ENCODE measurements around the gene ACYP1.

Gene ACYP1

GRCh38 chr14:75040507-75040906 lies 23.3 kb downstream of the ACYP1 start:
- no peak for DNase-seq

GRCh38 chr14:75032939-75033338 lies 30.9 kb downstream of the ACYP1 start:
- DNase-seq, result no peak

GRCh38 chr14:75030147-75030546 lies 33.7 kb downstream of the ACYP1 start:
- no peak for DNase-seq

DNA sequence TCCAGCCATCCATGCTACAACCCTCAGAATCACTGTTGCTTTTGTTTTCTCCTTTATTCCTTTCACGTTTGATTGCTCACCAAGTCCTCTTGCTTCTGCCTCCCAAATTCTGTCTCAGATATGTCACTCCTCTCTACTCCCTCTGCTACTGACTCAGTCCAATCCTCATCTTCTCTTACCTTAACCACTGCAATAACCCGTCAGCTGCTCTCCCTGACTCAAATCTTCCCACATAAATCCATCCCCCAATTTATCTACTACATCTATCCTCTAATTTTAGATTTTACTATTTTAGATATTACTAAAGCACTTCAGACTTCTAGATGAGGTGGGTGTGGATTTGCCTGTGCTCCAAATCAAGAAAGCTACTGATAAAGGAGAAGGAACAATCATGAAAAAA lies 37.9 kb downstream of the ACYP1 start:
- no peak for DNase-seq

DNA sequence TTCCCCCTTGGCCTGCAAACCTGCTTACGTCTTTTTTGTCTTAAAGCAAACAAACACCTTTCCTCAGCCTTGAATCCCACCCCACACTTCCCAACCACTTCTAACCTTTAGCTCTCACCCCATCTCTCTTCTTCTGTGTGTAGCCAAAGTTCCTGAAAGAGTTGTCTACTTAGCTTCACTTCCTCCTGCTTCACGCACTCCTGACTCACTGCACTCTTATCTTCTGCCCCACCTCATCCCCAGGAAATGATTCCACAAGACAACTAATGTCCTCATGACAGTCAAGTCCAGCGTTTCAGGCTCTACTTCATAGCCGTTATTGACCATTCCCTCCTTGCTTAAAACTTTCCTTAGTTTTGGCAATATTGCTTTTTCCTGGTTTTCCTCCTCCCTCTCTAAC lies 38.7 kb downstream of the ACYP1 start:
- DNase-seq, result no peak

- no peak for DNase-seq
These were observed 40.7 kb downstream of the ACYP1 start for GRCh38 chr14:75023108-75023507.

- DNase-seq, result peak; percentile 56
These were observed 41.2 kb downstream of the ACYP1 start for GRCh38 chr14:75022655-75023054.

GRCh38 chr14:75018694-75019093 lies 45.1 kb downstream of the ACYP1 start:
- no peak for DNase-seq

GRCh38 chr14:75016815-75017214 lies 47.0 kb downstream of the ACYP1 start:
- no peak for DNase-seq

DNA sequence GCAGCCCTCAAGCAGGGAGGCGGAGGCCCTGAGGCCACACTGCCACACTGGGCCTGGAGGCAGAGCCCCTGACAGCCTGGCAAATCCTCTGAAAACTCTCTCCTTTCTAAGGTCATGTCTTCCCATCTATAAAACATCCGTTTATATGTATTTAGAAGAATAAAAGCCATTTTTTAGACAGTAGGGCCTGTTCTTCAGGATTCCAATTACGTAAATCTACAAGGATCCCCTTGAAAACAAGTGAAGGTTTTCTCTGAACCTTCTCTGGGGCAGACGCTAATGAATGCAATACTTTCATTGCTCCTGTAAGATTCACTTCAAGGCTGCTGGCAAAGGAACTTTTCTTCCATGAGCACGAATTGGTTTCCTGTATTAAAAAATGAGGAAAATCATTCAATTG lies 48.3 kb downstream of the ACYP1 start:
- no peak for DNase-seq

DNA sequence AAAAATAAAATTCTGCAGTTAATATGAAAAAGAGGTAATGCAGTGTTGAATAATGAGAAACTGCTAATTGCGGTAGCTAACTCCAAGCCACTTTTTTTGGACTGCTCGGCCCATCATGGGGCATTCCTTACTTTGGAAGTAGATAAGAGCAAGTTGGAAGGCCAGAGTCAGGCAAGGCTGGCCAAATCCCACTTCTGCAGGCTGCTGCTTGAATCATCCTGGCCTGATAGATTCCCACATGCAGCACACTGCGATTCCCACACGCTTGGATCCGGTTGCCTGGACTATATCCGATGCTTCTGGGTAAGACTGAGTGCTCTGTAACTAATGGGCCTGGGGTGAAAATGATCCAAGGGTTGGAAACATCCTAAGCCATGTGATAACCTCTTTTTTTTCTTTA lies 50.5 kb downstream of the ACYP1 start:
- DNase-seq, result no peak

DNA sequence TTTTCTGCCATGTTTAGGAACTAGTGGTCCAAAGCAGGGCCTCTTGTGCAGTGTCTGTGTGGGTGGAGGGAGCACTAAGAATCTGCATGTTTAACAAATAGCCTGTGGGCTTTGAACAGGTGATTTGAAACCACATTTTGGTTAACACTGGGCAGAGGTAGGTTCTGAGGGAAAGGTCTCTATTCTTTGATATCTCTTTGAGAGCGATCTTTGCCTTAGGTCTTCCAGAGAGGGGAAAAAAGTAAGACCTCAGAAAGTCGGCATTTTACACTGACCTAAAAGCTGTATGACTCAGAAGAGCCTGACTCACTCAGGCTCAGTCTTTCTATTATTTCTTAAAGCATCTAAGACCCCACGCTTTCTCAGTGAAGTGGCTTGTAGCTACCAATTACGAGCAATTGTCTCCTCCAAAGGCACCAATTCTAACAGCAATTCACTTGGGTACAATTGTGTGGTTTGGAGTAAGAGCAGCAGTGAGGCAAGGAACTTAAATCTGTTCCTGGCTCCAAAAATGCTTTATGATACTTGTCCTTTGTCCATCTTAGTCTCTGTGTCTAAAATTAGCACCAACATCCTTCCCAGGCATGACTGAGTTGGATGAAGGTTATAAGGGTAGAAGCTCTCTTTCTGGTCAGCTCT lies 52.3 kb downstream of the ACYP1 start:
- no peak for DNase-seq

- no peak for DNase-seq
These were observed 53.2 kb downstream of the ACYP1 start for GRCh38 chr14:75010472-75011093.

GRCh38 chr14:75009176-75009575 lies 54.6 kb downstream of the ACYP1 start:
- DNase-seq, result no peak

DNA sequence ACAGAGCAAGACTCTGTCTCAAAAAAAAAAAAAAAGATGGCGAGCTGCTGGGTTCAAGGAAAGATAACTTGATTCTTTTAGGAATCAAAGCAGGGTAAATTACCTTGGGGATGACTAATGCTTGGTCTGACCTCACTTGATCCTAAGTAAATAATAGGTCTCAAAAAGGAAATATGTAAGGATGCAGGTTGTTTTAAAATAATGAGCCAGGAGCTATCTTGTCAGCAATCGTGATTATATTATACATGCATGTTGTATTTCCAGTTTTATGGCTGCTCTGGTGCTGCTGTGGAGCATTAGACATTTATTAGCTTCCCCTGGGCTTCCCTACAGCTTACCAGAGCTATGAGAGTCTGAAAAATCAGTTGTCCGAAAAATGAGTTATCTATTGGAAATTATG lies 58.5 kb downstream of the ACYP1 start:
- DNase-seq, result no peak

- peak; percentile 30 for DNase-seq
These were observed 60.4 kb downstream of the ACYP1 start for GRCh38 chr14:75003250-75004027.

All from NCI-H69 (cell line).